GM19023 (cell line): ENCODE measurements around the gene CARD9.
"Not testable (repeated sequence)": the region's sequence is repeated elsewhere in the genome, so short reads cannot be mapped to it uniquely, and the experiment has no call there.

ENCODE experiments used
- ATAC-seq: cut with Tn5 transposase; IDR thresholded peaks from one replicate; pipeline ENCODE4 v1.9.1; 2021; ENCODE audit warnings: mild to moderate bottlenecking, moderate library complexity; ENCODE audit not compliant: unreplicated experiment

CARD9 gene

DNA sequence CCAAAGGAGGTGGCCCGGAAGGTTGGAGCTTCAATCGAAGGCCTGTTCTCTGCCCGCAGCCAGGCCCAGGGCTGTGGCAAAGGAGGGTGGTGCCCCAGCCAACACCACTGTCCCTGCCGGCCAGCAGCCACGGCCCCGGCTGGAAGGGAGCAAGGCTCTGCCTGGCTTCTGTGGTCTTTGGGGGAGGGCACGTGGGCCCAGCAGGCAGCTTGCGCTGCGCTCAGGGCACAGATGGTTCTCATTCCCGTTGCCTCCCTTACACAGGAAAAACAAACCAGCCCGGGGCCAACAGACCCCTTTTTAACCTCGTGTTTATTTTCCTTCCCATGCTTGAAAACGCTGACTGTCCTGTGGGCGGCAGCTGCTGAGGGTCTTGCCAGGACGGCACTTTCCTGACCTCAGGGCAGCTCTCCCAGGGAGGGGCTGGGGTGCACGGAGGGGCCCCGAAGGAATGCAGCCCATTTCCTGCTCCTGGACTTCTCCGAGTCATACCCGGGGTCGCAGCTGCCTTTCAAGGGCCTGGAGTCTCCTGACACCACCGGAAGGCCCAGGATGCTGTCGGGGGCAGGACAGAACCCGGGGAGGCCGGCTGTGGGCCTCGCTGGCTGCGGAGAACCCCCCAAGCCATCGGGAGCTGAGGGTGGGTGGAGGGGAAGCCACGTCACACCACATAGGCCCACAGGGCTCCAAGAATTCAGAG lies 47.3 kb downstream of the CARD9 start:
- ATAC-seq: no peak

DNA sequence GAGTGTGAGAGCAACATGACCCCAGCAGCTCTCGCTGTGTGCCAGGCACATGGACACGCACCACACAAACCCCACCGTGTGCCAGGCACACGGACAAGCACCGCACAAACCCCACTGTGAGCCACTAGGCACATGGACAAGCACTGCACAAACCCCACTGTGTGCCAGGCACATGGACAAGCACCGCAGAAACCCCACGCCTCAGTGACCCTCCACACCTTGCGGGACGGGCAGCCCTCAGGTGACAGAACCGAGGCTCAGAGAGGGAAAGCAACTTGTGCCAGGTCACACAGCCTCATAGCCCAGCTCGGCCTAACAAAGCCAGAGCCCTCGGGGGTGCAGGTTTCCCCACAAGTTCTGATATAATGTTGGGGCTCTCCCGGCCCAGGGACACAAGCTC lies 48.1 kb downstream of the CARD9 start:
- ATAC-seq: no peak

DNA sequence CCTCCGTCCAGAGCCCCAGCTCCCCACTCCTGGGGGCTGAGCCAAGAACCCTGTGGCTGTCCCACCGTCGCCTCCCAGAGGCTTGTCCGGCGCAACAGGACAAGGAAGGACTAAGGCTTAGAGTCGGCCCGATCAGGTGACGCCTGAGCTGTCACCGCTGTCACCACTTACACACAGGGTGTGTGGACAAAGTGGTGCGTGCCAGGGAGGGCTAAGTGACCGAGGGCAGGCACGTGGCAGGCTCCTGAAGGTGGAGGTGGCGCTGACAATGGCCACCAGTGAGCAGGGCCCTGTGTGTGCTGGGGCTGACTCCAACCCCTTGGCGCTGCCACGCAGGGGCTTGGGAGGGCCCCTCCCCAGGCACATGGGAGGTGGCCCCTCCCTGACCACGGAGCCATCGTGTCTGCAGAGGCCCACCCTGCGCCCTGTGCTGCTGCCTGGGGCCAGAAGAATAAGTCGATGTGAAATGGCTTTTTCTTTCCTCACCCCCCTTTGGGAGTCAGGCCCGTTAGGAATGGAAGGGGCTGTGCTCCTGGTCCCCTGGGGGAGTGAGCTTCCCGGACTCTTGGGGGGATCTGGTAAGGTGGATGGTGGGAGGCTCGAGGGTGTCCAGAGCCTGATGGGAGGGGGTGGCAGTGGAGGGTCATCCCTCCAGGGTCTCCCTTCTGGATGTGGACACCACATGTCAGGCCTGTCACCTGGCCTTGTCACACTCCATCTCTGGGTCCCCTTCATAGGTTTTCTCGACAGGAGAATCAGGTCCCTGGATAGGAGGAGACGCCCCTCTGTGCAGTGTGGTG lies 48.8 kb downstream of the CARD9 start:
- ATAC-seq: no peak

DNA sequence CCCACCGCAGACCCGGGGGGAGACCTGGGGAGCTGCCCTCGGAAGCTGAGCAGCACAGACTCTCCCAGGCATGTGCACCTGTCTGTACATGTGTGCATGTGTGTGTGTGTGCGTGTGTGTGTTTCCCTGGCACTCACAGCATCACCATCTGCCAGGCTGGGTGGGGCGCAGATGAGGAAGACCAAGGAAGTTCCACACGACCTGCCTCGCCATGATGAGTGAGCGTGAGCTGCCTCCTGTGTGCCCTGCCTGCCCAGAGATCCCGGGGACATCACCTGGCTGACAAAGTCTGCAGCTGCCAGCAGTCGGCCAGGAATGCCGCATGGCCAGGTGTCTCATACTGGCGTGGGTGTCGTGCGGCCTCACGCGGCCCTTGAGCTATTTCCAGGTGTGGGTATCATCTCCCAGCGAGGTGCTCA lies 50.1 kb downstream of the CARD9 start:
- no peak for ATAC-seq

DNA sequence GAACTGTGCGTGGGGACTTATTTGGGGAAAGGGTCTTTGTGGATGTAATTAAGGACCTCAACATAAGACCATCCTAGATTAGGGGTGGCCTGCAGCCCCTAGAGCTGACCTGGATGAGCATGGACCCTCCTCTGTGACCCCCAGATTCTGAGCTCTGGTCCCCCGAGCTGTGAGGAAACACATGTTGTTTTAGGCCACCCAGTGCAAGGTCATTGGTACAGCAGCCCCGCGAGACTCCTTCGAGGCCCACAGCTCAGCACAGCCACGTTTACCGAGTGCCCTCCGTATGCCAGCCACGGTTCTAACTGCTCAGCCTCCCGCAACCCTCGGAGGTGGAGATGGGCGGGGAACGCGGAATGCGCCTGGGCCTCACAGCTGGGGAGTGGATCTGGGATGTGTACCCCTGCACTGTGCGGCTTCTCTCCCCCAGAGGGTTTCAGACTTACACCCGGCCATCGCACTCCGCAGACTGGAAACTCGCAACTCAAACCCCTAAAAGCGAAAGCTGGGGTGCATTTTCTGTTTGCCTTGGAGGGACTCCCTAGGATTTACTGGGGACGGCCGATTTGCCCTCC lies 50.6 kb downstream of the CARD9 start:
- ATAC-seq: no peak

DNA sequence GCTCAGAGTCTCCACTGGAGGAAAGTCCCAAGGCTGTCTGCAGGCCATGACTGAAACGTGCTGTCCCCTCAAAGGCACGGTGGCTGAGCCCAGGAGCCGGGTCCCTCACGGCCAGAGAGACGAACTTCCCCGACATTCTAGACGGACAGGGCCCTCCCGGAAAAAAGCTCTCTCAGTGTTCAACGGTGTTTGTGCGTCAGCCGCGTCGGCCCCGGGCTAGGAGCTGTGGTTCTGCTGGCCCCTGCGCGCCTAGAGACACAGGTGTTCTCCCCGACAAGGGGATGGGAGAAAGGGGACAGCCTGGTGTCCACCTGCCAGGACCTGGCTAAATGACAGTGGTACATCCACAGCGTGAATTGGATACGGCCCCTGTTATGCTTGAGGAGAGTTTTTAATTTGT lies 51.9 kb downstream of the CARD9 start:
- ATAC-seq: no peak

DNA sequence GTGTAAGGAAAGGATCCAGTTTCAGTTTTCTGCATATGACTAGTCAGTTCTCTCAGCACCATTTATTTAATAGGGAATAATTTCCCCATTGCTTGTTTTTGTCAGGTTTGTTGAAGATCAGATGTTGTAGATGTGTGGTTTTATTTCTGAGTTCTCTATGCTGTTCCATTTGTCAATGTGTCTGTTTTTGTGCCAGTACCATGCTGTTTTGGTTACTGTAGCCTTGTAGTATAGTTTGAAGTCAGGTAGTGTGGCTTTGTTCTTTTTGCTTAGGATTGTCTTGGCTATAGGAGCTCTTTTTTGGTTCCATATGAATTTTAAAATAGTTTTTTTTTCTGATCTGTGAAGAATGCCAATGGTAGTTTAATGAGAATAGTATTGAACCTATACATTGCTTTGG lies 52.5 kb downstream of the CARD9 start:
- ATAC-seq: not testable (repeated sequence)

DNA sequence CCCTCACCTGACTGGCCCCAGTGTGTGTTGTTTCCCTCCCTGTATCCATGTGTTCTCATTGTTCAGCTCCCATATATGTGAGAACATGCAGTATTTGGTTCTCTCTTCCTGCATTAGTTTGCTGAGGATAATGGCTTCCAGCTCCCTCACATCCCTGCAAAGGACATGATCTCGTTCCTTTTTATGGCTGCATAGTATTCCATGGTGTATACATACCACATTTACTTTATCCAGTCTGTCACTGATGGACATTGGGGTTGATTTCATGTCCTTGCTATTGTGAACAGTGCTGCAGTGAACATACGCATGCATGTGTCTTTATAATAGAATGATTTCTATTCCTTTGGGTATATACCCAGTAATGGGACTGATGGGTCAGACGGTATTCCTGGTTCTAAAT lies 53.5 kb downstream of the CARD9 start:
- not testable (repeated sequence) for ATAC-seq

DNA sequence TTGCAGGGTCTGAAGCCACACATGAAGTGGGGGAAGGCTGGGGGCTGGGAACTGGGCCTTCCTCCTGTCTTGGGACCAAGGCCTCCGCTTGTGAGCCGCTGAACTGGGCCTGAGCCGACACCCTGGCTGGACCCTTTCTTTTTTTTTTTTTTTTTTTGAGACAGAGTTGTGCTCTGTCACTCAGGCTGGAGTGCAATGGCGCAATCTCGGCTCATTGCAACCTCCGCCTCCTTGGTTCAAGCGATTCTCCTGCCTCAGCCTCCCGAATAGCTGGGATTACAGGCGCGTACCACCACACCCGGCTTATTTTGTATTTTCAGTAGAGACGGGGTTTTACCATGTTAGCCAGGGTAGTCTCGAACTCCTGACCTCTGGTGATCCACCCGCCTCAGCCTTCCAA lies 54.2 kb downstream of the CARD9 start:
- not testable (repeated sequence) for ATAC-seq

DNA sequence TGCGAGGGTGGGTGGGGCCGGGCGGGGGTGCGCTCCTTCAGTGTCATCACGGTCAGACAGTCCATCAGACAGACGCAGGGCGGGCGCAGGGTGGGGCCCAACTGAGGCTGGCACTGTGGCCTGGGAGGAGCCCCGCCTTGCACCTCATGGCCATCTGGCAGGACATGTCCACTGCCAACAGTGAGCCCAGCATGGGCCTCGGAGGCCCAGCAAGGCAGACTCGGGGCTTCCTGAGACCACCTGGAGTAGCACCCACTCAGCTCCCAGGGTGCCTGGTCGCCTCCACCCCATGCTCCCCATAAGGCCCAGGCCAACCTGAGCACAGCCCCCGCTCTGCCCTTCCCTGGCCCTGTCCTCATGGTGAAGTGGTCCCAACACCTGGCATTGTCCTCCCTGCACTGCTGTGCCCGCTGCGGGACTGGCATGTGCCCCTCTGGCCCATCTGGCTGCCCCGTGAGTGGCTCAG lies 54.7 kb downstream of the CARD9 start:
- ATAC-seq: no peak

DNA sequence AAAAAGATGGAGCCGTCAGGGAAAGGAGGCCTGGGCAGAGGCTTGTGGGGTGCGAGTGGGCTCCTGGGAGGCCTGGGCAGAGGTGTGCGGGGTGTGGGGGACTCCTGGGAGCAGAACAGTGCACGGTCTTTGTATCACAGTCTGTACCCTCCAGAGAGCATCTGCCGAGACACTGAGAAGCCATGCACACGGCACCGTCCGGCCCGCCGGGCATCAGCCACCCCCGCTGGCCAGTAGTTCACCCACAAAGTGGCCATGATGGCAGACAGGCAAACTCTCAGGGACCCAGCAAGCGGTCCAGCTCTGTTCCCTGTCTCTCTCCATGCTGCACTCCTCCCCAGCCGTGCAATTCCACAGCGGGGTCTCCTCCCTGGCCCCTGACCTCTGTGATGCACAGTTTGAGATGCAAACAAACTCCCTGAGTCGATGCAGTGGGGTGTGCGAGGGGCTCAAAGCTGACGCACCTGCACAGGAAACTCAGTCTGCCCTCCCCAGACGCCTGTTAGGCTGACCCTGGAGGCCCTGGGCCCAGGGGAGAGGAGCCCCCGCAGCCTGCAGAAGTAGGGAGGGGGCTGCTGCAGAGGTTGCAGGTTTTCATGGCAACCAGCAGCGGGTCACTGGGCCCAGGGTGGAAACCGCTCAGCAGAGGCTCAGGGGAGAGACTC lies 55.2 kb downstream of the CARD9 start:
- ATAC-seq: no peak

DNA sequence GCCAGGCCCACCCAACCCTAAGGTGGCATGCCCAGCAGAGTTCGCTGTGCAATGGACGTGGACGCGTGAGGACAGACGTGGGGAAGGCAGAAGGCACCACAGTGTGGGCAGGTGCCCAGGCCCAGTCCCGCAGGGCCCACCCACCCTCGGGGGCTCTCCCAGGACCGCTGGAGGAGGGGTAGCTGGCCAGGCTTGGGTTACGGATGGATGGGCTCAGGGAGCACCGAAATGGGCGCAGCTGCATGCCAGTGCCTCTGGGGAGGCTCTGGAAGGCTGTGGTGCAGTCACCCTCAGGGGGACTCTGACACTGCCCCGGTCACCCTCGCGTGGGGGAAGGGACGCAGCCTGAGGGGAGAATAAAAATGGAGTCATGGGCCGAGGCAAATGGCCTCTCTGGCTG lies 55.8 kb downstream of the CARD9 start:
- no peak for ATAC-seq

DNA sequence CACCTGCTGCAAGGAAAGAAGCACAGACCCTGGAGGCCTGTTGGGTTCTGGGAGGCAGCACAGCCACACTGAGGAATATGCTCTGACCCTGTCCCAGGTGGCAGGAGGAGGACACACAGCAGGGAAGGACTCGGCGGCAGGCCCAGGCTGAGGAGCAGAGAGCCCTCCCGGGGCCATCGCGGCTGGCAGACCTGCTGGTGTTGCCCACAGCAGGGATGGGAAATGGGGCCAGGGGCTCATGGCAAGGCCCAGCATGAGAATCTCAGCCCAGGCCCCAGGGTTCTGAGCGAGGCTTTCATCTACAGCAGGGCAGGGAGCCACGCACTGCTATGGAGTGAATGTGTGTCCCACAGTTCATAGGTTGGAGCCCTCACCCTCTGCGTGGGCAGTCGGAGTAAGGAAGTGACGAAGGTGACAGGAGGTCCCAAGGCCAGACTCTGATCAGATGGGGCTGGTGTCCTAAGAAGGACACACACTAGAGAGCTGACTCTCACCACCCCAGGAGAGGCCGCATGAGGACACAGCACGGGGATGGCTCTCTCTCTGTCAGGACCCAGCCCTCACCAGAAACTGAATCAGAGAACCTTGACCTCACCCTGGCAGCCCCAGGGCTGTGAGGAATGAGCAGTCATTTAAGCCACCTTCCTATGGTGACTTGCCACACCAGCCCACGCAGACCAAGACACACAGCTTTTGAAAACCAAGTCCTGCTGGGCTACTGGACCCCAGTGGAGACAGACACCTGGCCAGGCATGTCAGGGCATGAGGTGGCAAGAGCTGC lies 56.4 kb downstream of the CARD9 start:
- no peak for ATAC-seq

DNA sequence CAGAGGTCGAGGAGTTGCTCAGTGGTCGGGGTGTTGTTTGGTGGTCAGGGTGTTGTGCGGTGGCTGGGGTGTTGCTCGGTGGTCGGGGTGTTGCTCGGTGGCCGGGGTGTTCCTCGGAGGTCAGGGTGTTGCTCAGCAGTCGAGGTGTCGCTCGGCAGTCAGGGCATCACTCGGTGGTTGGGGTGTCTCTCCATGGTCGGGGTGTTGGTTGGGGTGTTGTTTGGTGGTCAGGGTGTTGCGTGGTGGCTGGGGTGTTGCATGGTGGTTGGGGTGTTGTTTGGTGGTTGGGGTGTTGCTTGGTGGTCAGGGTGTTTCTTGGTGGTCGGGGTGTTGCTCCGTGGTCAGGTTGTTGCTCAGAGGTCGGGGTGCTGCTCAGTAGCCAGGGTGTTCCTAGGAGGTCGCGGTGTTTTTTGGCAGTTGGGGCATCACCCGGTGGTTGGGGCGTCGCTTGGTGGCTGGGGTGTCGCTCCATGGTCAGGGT lies 57.2 kb downstream of the CARD9 start:
- no peak for ATAC-seq

DNA sequence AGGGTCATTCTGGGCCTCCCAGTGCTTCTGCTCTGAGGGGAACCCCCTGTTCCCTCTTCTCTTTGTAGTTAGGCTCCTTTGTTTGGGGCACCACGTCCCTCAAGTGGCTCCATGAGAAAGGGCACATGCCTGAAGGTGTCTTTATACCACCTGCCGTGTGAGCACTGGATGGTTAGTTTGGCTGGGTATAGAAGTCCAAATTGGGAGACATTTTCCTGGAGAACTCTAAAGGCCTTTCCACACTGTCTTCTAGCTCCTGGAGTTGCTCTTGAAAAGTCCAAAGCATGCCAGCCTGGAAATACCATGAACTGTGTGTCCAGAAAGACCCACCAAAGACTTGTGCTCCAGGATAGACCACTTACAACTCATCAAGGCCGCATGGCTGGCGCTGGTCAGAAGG lies 58.5 kb downstream of the CARD9 start:
- no peak for ATAC-seq

DNA sequence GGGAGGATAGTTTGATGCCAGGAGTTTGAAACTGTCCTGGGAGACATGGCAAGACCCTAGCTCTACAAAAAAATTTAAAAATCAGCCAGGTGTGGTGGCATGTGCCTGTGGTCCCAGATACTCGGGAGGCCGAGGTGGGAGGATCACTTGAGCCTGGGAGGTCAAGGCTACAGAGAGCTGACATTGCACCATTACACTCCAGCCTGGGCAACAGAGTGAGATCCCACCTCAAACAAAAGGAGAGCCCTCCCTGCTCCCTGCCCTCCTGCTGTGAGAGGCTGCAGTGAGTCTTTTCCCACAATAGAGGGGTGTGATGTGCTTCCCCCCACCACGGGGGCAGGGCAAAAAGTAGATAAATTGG lies 59.4 kb downstream of the CARD9 start:
- ATAC-seq: no peak
